HL-60 (cell line): ENCODE data around the gene FADS3.

Source experiments
- CTCF ChIP-seq: IDR thresholded peaks from one replicate; pipeline ENCODE4 v1.5.1; 2011; ENCODE audit warnings: low read length, control low read depth, inconsistent platforms; ENCODE audit not compliant: insufficient read depth
- POLR2AphosphoS5 ChIP-seq: IDR thresholded peaks from 2 replicates; pipeline ENCODE4 v1.6.1; 2012; ENCODE audit warnings: low read depth
- REST ChIP-seq: IDR thresholded peaks from 2 replicates; pipeline ENCODE4 v1.6.1; 2012; ENCODE audit warnings: low read depth; ENCODE audit not compliant: insufficient replicate concordance
- SPI1 ChIP-seq: IDR thresholded peaks from 2 replicates; pipeline ENCODE4 v1.6.1; 2012; ENCODE audit warnings: low read depth, mild to moderate bottlenecking, borderline replicate concordance

- no peak for TF ChIP-seq CTCF
- no peak for TF ChIP-seq SPI1
- TF ChIP-seq REST, result no peak
- no peak for TF ChIP-seq POLR2AphosphoS5
These were observed 32.1 kb upstream of the FADS3 start for GRCh38 chr11:61923166-61924063.
